GM18498 (cell line): Measurements from ENCODE around the gene RHBDL3.

Source experiments
- ATAC-seq: cut with Tn5 transposase; IDR thresholded peaks from one replicate; pipeline ENCODE4 v1.9.1; 2021; ENCODE audit warnings: mild to moderate bottlenecking, moderate library complexity; ENCODE audit not compliant: unreplicated experiment

The RHBDL3 gene

DNA sequence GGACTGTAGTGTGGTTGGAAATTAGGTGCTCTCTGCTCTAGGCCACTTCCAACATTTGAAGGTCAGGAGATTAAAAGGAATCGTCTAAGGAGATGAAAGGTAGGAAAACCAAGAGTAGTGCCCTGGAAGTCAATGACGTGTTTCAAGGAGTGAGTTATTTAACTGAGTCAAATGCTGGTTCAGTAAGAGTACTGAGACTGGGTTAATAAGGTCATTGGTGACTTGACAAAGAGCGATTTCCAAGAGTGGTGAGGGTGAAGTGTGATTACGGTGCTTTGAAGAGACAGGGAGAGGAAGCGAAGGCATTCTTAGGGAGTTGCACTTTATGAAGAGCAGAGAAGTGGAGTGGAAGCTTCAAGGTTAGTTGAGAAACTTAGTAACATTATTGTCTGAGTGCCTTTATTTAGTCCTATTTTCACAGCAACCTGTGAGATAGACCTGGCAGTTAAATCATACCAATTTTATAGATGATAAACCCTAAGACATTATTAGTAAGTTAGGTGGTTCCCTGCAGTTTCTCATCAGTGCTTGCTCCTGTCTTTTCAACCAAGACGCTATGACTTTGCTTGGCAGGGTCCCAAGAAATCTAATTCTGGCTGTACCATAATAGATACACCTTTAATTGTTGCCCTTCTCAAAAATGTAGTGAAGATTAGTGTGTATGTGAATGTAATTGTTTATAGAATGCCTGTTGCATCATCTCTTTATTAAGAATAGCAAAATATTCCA lies 90.2 kb downstream of the RHBDL3 start:
- ATAC-seq: no peak

GRCh38 chr17:32356378-32356743 lies 90.7 kb downstream of the RHBDL3 start:
- ATAC-seq: no peak

DNA sequence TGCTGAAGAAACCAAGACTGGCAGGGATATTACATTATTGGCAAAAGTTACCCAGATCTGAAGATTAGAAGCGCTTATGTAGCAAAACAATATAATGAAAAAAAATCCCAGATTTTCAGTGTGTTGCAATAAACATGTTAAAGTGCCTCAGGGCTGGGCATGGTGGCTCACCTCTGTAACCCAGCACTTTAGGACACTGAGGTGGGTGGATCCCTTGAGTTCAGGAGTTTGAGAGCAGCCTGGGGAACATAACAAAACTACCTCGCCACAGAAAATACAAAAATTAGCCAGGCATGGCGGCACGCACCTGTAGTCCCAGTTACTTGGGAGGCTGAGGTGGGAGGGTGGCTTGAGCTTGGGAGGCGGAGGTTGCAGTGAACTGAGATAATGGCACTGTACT lies 91.1 kb downstream of the RHBDL3 start:
- no peak for ATAC-seq

DNA sequence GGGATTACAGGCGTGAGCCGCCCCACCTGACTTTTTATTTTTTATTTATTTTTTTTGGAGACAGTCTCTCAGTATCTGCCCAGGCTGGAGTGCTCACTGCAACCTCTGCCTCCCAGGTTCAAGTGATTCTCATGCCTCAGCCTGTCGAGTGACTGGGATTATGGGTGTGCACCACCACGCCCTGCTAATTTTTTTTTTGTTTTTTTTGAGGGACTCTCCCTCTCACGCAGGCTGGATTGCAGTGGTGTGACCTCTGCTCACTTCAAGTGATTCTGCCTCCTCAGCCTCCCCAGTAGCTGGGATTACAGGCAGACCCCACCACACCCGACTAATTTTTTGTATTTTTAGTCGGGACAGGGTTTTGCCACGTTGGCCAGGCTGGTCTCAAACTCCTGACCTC lies 92.0 kb downstream of the RHBDL3 start:
- ATAC-seq: no peak

DNA sequence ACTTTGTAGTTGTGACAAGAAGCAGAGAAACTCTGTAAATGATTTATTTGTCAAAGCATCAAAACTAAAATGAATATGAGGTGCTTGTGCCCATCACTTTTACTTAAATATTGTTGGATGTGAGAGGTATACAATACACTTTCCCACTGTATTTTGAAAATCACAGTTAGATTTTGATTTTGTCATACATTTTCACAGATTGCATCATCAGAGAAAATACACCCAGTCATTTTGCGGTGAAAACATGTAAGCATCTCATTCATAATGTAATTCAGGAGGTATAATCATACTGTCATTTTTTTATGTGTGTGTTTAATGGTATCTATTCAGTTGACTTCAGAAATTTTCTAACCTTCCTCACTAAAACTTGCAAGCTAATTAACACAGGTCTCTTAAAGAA lies 95.6 kb downstream of the RHBDL3 start:
- ATAC-seq: no peak

- ATAC-seq: no peak
Observed at GRCh38 chr17:32370426-32370825, 104.8 kb downstream of the RHBDL3 start.
